Immature natural killer cell (primary cell): ENCODE results near the gene GRPEL2. TPM values are rescaled to one million over a fixed set of nuclear protein-coding genes. Genes with fewer than 3 reads are reported as not detected.
A peak's percentile ranks its signal among the peaks of the same experiment; 100 is the strongest.
"Not testable (repeated sequence)": the region's sequence is repeated elsewhere in the genome, so short reads cannot be mapped to it uniquely, and the experiment has no call there.

ENCODE experiments used
- DNase-seq, 3 donors: peaks; one replicate each; pipeline ENCODE4 v3.0.0; 2022; ENCODE audit warnings: mixed read lengths in 1 of 3
- H3K27ac Mint-ChIP-seq, 6 donors: one replicate each; pipeline ENCODE4 v1.8.0; 2020; ENCODE audit warnings: mixed read lengths in 6 of 6, mild to moderate bottlenecking in 5 of 6, inconsistent platforms in 4 of 6, moderate library complexity in 3 of 6
- H3K27me3 Mint-ChIP-seq, 3 donors: one replicate each; pipeline ENCODE4 v1.8.0; 2020 to 2021; ENCODE audit warnings: low read depth in 3 of 3, mild to moderate bottlenecking in 3 of 3, mixed read lengths in 3 of 3, moderate library complexity in 3 of 3, inconsistent platforms in 1 of 3
- H3K36me3 Mint-ChIP-seq, 3 donors: one replicate each; pipeline ENCODE4 v1.8.0; 2020; ENCODE audit warnings: mixed read lengths in 3 of 3, inconsistent platforms in 2 of 3, mild to moderate bottlenecking in 2 of 3
- H3K4me1 Mint-ChIP-seq, 2 donors: one replicate each; pipeline ENCODE4 v1.8.0; 2020; ENCODE audit warnings: inconsistent platforms in 2 of 2, mild to moderate bottlenecking in 2 of 2, mixed read lengths in 2 of 2, moderate library complexity in 1 of 2
- H3K4me3 Mint-ChIP-seq, 5 donors: one replicate each; pipeline ENCODE4 v1.8.0; 2020; ENCODE audit warnings: mild to moderate bottlenecking in 5 of 5, mixed read lengths in 5 of 5, inconsistent platforms in 3 of 5, moderate library complexity in 3 of 5
- H3K9me3 Mint-ChIP-seq, 6 donors: one replicate each; pipeline ENCODE4 v1.8.0; 2020; ENCODE audit warnings: mild to moderate bottlenecking in 6 of 6, mixed read lengths in 6 of 6, inconsistent platforms in 4 of 6, moderate library complexity in 3 of 6
- polyA plus RNA-seq, 3 donors: library from polyadenylated mRNA; unstranded; fragments of 300-500 nt; fragmentation: Illumina TruSeq; gene quantifications; one replicate each; pipeline ENCODE4 v1.2.3, GENCODE V29; 2021

GRPEL2 gene
- polyA plus RNA-seq, 3 donors from 2014 or later, result 0.88 to 4.5 (median 2.6) TPM

GRCh38 chr5:149391076-149391475 is 45.8 kb downstream of the GRPEL2 start:
- not testable (repeated sequence) for H3K4me3 Mint-ChIP-seq, H3K27ac Mint-ChIP-seq, H3K36me3 Mint-ChIP-seq, H3K9me3 Mint-ChIP-seq, DNase-seq, H3K27me3 Mint-ChIP-seq, H3K4me1 Mint-ChIP-seq

GRCh38 chr5:149391524-149391923 is 46.2 kb downstream of the GRPEL2 start:
- H3K4me1 Mint-ChIP-seq, result no peaks in the 10 kb centered on the region
- H3K4me3 Mint-ChIP-seq, result no peak overlapping the region
- H3K27me3 Mint-ChIP-seq, result peaks cover 2 to 7% (median 2%) of the 10 kb centered on the region in 3 donors
- no peaks in the 10 kb centered on the region for H3K36me3 Mint-ChIP-seq
- H3K9me3 Mint-ChIP-seq, result no peaks in the 10 kb centered on the region
- no peak for DNase-seq
- peak overlapping the region in 1 of 6 donors; percentile 30 for H3K27ac Mint-ChIP-seq

- peaks cover 2 to 8% (median 4%) of the 10 kb centered on the region in 3 donors for H3K27me3 Mint-ChIP-seq
- H3K36me3 Mint-ChIP-seq, result no peaks in the 10 kb centered on the region
- no peak overlapping the region for H3K27ac Mint-ChIP-seq
- no peaks in the 10 kb centered on the region for H3K9me3 Mint-ChIP-seq
- H3K4me3 Mint-ChIP-seq, result no peak overlapping the region
- H3K4me1 Mint-ChIP-seq, result no peaks in the 10 kb centered on the region
- DNase-seq, result no peak
Observed at GRCh38 chr5:149392718-149393117, 47.4 kb downstream of the GRPEL2 start.

GRCh38 chr5:149394996-149395395 is 49.7 kb downstream of the GRPEL2 start:
- not testable (repeated sequence) for H3K27me3 Mint-ChIP-seq, H3K4me1 Mint-ChIP-seq, H3K4me3 Mint-ChIP-seq, DNase-seq, H3K36me3 Mint-ChIP-seq, H3K27ac Mint-ChIP-seq, H3K9me3 Mint-ChIP-seq

- Mint-ChIP-seq H3K27me3 (peaks cover 4 to 8% (median 6%) of the 10 kb centered on the region in 3 donors), H3K9me3 (no peaks in the 10 kb centered on the region), H3K4me3 (no peak overlapping the region), H3K36me3 (no peaks in the 10 kb centered on the region), H3K4me1 (no peaks in the 10 kb centered on the region), H3K27ac (no peak overlapping the region)
- no peak for DNase-seq
Observed at GRCh38 chr5:149397530-149397929, 52.2 kb downstream of the GRPEL2 start.

- H3K36me3 Mint-ChIP-seq, DNase-seq, H3K4me3 Mint-ChIP-seq, H3K27ac Mint-ChIP-seq, H3K27me3 Mint-ChIP-seq, H3K9me3 Mint-ChIP-seq, H3K4me1 Mint-ChIP-seq: not testable (repeated sequence)
Observed at GRCh38 chr5:149398747-149399266, 53.5 kb downstream of the GRPEL2 start.

- no peaks in the 10 kb centered on the region for H3K4me1 Mint-ChIP-seq
- no peak for DNase-seq
- no peaks in the 10 kb centered on the region for H3K36me3 Mint-ChIP-seq
- no peak overlapping the region for H3K27ac Mint-ChIP-seq
- H3K9me3 Mint-ChIP-seq, result no peaks in the 10 kb centered on the region
- no peak overlapping the region for H3K4me3 Mint-ChIP-seq
- H3K27me3 Mint-ChIP-seq, result peaks cover 4 to 6% (median 4%) of the 10 kb centered on the region in 3 donors
Observed at GRCh38 chr5:149399775-149400174, 54.5 kb downstream of the GRPEL2 start.

GRCh38 chr5:149400304-149400703 is 55.0 kb downstream of the GRPEL2 start:
- no peak overlapping the region for H3K4me3 Mint-ChIP-seq
- no peaks in the 10 kb centered on the region for H3K9me3 Mint-ChIP-seq
- no peaks in the 10 kb centered on the region for H3K4me1 Mint-ChIP-seq
- peaks cover 1 to 6% (median 4%) of the 10 kb centered on the region in 3 donors for H3K27me3 Mint-ChIP-seq
- no peak overlapping the region for H3K27ac Mint-ChIP-seq
- no peaks in the 10 kb centered on the region for H3K36me3 Mint-ChIP-seq
- no peak for DNase-seq

- no peak overlapping the region for H3K27ac Mint-ChIP-seq
- no peaks in the 10 kb centered on the region for H3K9me3 Mint-ChIP-seq
- H3K4me3 Mint-ChIP-seq, result no peak overlapping the region
- no peaks in the 10 kb centered on the region for H3K4me1 Mint-ChIP-seq
- DNase-seq, result no peak
- no peaks in the 10 kb centered on the region for H3K36me3 Mint-ChIP-seq
- peaks cover 1 to 6% (median 4%) of the 10 kb centered on the region in 3 donors for H3K27me3 Mint-ChIP-seq
Observed at GRCh38 chr5:149401051-149401450, 55.8 kb downstream of the GRPEL2 start.

- no peaks in the 10 kb centered on the region for H3K36me3 Mint-ChIP-seq
- no peak overlapping the region for H3K27ac Mint-ChIP-seq
- no peaks in the 10 kb centered on the region for H3K9me3 Mint-ChIP-seq
- H3K27me3 Mint-ChIP-seq, result peaks cover 0 to 4% (median 4%) of the 10 kb centered on the region in 3 donors
- no peak overlapping the region for H3K4me3 Mint-ChIP-seq
- no peak for DNase-seq
- no peaks in the 10 kb centered on the region for H3K4me1 Mint-ChIP-seq
Observed at GRCh38 chr5:149402291-149402690, 57.0 kb downstream of the GRPEL2 start.

Other genes starting within 250 kb of the GRPEL2 start
- under 1 TPM in 2 of 3 donors, not detected in 1; 0.21 to 0.30 TPM for gene ABLIM3, start 204.0 kb upstream of the GRPEL2 start, polyA plus RNA-seq
- gene AFAP1L1, start 73.6 kb upstream of the GRPEL2 start, polyA plus RNA-seq, result under 1 TPM in 2 of 3 donors, not detected in 1; 0.28 to 0.83 TPM
- 1 to 10 TPM; 3.7 to 8.7 (median 6.8) TPM for gene PCYOX1L, start 12.5 kb downstream of the GRPEL2 start, polyA plus RNA-seq
- gene IL17B, start 33.8 kb downstream of the GRPEL2 start, polyA plus RNA-seq, result not detected
- 100 to 1,000 TPM; 106 to 146 (median 134) TPM for gene CSNK1A1, start 205.9 kb downstream of the GRPEL2 start, polyA plus RNA-seq
- under 1 TPM in 1 of 3 donors, not detected in 2; 0.47 TPM for gene ARHGEF37, start 236.0 kb downstream of the GRPEL2 start, polyA plus RNA-seq